ENCODE results near the gene PABPC1L.
"Not testable (repeated sequence)": the region's sequence is repeated elsewhere in the genome, so short reads cannot be mapped to it uniquely, and the experiment has no call there.

PABPC1L gene

DNA sequence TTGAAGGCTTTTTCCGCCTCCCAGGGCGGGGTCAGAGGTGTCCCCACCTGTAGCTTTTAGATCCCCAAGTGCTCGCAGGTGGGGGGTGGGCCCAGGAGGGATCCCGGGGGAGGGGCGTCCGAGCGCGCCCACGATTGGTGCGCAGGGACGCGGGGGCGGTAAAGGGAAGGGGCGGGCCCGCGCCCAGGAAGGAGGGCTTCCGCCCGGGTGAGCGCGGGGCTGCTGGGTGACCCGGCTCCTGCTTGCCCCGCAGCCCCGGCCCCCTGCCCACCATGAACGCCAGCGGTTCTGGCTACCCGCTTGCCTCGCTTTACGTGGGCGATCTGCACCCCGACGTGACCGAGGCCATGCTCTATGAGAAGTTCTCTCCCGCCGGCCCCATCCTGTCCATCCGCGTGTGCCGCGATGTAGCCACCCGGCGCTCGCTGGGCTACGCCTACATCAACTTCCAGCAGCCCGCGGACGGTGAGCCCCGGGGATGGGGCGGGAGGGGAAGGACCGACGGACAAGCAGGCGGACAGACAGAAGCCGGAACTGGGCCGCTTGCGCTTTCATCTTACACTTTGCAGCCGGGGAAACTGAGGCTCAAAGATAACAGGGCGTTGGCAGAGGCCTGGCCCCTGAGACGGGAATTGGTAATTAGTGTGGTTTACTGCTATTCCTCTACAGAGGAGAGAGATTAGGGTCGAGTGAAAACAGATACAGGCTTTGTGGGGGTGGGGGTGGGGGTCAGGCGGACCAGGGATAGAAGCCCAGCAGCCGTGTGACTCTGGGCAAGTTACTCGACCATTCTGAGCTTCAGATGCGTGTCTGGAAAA is at the start of gene PABPC1L:
TSS of gene PABPC1L (plus strand) at position 189 of the 818 bp plus-strand sequence. CDS start at position 273, 84 bp downstream.
- no peak within 1 kb of the TSS for H2AFZ ChIP-seq (ENCODE audit: low read depth, low read length)
- H3K27me3 ChIP-seq (ENCODE audit: insufficient read depth, low read length), result no peaks in the 10 kb centered on the region
- peaks cover 32% of the 10 kb centered on the region for H3K36me3 ChIP-seq (ENCODE audit: insufficient read depth, low read length)
- peak within 1 kb of the TSS; percentile 39 for H3K4me3 ChIP-seq (ENCODE audit: low read length)
- H3K9me3 ChIP-seq (ENCODE audit: low read length), result no peaks in the 10 kb centered on the region
- H3K4me1 ChIP-seq (ENCODE audit: insufficient read depth, low read length), result no peaks in the 10 kb centered on the region

DNA sequence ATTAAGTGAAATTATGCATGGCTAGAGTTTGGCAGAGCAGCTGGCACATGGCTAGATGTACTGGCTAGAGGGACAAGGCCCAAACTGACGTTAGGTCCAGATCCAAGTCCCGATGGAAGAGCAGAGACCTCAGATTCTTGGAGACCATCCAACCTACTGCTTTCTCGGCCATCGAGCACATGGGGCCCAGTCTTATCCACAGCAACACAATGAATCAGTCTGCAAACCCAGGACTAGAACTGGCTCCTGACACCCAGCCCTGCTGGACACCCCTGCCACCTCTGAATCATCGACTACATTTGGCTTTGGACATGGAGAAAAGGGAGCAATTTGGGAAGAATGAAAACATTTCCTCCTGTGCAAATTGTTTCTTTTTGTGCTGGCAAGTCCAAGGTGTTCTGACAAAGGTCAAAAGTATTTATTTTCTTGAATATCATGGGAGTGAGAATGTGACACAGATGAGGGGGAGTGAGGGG is 48.3 kb upstream of the PABPC1L start:
- H3K36me3 ChIP-seq (ENCODE audit: insufficient read depth, low read length), result no peaks in the 10 kb centered on the region
- H3K4me1 ChIP-seq (ENCODE audit: insufficient read depth, low read length), result peaks cover 11% of the 10 kb centered on the region

DNA sequence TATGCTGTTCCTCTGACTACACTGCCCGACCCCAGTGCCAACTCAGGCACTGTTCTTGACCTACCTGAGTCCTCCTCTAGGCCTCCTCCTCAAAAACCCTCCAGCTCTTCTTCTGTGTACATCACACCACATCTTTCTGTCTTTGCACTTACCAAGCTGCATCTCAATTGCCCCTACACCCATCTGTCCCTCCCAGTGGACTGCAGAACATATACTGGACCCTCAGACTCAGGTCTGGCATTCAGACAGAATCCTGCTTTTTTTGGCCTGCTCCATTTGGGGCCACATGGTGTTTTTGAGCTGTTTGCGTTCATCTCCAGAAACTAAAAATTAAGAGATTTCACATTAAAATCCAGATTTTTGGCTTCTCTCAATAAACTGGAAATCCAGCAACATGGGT is 47.6 kb upstream of the PABPC1L start:
- Histone ChIP-seq H3K4me1 (ENCODE audit: insufficient read depth, low read length) (peaks cover 10% of the 10 kb centered on the region), H2AFZ (ENCODE audit: low read depth, low read length) (no peak overlapping the region), H3K4me3 (ENCODE audit: low read length) (no peak overlapping the region), H3K27me3 (ENCODE audit: insufficient read depth, low read length) (no peaks in the 10 kb centered on the region), H3K9me3 (ENCODE audit: low read length) (no peaks in the 10 kb centered on the region), H3K36me3 (ENCODE audit: insufficient read depth, low read length) (no peaks in the 10 kb centered on the region)

More for the DNA sequence above, 48.3 kb upstream of the PABPC1L start:
- Histone ChIP-seq H2AFZ (ENCODE audit: low read depth, low read length) (no peak overlapping the region), H3K4me3 (ENCODE audit: low read length) (no peak overlapping the region), H3K27me3 (ENCODE audit: insufficient read depth, low read length) (no peaks in the 10 kb centered on the region), H3K9me3 (ENCODE audit: low read length) (no peaks in the 10 kb centered on the region)

DNA sequence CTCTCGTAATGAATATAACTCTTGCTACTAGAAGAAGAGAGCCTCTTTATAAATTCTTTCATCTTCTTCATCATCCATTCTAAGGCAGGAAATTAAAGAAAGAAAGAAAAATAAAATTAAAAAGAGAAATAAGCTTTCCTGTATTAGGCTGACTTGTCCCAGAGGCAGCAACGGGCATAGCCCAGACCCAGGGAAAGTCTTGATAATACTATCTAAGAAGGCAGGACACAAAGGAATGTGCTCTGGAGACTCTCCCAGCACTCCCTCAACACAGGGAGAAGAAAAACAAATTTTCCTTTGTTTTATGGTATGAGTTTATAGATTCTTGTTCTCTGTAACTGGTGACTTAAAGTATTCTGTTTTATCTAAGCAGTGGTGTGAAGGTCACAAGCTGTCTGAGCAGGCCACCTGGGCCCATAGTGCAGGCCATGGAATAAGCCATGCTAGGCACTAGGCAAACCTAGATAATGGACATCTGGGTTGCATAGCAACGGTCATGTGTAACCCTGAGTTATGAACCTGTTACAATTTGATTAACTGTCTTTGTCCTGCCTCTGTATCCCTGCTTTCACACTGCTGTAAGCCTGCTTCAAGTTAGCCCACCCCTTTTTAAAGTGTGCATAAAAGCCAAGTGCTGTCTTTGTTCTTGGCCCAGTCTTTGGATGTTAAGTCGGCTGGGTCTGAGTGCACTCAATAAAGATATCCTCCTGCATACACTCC is 46.3 kb upstream of the PABPC1L start:
- H3K4me3 ChIP-seq (ENCODE audit: low read length); H3K27me3 ChIP-seq (ENCODE audit: insufficient read depth, low read length); H3K9me3 ChIP-seq (ENCODE audit: low read length); H3K36me3 ChIP-seq (ENCODE audit: insufficient read depth, low read length); H2AFZ ChIP-seq (ENCODE audit: low read depth, low read length): not testable (repeated sequence)
- peaks cover 10% of the 10 kb centered on the region for H3K4me1 ChIP-seq (ENCODE audit: insufficient read depth, low read length)

DNA sequence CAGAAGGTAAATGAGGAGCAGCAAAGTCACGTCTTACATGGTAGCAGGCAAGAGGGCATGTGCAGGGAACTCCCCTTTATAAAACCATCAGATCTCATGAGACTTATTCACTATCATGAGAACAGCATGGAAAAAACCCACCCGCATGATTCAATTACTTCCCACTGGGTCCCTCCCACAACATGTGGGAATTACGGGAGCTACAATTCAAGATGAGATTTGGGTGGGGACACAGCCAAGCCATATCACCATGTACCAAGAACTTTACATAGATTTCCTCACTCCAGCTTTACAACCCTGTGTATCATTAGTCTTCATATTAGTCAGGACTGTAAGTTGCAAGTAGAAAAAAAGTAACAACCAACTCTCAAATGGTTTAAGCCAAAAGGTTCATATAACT is 45.4 kb upstream of the PABPC1L start:
- not testable (repeated sequence) for H3K36me3 ChIP-seq (ENCODE audit: insufficient read depth, low read length); H2AFZ ChIP-seq (ENCODE audit: low read depth, low read length); H3K27me3 ChIP-seq (ENCODE audit: insufficient read depth, low read length); H3K9me3 ChIP-seq (ENCODE audit: low read length); H3K4me3 ChIP-seq (ENCODE audit: low read length)
- peaks cover 10% of the 10 kb centered on the region for H3K4me1 ChIP-seq (ENCODE audit: insufficient read depth, low read length)

DNA sequence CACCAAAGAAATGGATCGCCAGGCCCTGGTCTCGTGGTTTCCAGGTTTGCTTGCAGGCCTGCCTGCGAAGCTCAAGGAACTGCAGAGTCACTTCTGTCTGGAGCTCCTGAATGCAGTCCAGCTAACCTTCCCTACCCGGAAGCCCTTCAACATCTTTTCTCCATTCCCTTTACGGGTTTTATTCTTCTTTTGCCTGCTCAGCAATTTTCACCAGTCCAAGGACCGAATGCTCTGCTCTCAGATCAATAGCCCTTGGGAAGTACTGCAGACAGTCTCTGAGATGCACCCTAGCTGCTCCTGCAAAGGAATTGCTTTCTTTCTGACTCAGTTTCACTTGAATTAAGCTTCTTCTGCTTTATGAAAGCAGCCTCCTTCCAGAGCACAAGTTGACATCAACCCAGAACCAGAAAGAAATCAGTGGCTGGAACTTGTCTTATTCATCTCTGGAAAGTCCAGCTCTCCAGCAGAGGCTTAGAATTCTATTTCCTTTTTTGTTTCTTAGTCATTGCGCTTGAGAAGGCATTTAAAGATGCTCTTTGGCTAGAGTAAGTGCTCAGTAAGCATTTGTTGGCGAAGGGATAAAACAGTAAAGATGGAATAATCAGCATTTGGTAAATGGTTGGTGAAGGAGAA is 43.0 kb upstream of the PABPC1L start:
- Histone ChIP-seq H2AFZ (ENCODE audit: low read depth, low read length) (no peak overlapping the region), H3K36me3 (ENCODE audit: insufficient read depth, low read length) (no peaks in the 10 kb centered on the region), H3K9me3 (ENCODE audit: low read length) (no peaks in the 10 kb centered on the region), H3K27me3 (ENCODE audit: insufficient read depth, low read length) (peaks cover 4% of the 10 kb centered on the region), H3K4me3 (ENCODE audit: low read length) (no peak overlapping the region), H3K4me1 (ENCODE audit: insufficient read depth, low read length) (peaks cover 10% of the 10 kb centered on the region)

DNA sequence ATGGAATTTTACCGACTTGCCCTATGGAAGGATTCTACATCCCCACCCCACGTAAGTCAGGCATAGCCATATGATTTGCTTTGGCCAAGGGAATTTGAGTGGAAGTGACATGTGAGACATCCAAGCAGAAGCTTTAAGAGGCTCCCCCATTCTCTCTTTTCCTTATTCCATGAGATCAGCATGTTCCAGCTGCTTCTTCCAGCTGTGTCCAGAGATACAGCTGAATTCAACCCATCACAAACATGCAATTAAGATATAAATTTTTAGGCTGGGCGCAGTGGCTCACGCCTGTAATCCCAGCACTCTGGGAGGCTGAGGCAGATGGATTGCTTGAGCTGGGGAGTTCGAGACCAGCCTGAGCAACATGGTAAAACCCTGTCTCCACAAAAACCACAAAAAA is 40.4 kb upstream of the PABPC1L start:
- H3K4me3 ChIP-seq (ENCODE audit: low read length), result no peak overlapping the region
- H3K36me3 ChIP-seq (ENCODE audit: insufficient read depth, low read length), result no peaks in the 10 kb centered on the region
- H3K4me1 ChIP-seq (ENCODE audit: insufficient read depth, low read length), result no peaks in the 10 kb centered on the region
- H3K27me3 ChIP-seq (ENCODE audit: insufficient read depth, low read length), result peaks cover 4% of the 10 kb centered on the region
- H3K9me3 ChIP-seq (ENCODE audit: low read length), result no peaks in the 10 kb centered on the region
- no peak overlapping the region for H2AFZ ChIP-seq (ENCODE audit: low read depth, low read length)

DNA sequence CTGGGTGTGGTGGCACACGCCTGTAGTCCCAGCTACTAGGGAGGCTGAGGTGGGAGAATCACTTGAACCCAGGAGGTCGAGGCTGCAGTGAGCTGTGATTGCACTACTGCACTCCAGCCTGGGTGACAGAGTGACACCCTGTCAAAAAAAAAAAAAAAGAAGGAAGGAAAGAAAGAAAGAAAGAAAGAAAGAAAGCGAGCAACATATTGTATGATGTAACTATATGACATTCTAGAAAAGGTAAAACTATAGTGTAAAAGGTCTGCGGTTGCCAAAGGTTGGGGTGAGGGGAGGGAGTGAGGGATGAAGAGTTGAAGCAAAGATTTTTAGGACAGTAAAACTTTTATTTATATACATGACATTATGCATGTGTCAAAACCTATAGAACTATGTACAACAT is 27.5 kb upstream of the PABPC1L start:
- not testable (repeated sequence) for H2AFZ ChIP-seq (ENCODE audit: low read depth, low read length); H3K36me3 ChIP-seq (ENCODE audit: insufficient read depth, low read length); H3K4me3 ChIP-seq (ENCODE audit: low read length); H3K9me3 ChIP-seq (ENCODE audit: low read length); H3K27me3 ChIP-seq (ENCODE audit: insufficient read depth, low read length)
- peaks cover 12% of the 10 kb centered on the region for H3K4me1 ChIP-seq (ENCODE audit: insufficient read depth, low read length)

DNA sequence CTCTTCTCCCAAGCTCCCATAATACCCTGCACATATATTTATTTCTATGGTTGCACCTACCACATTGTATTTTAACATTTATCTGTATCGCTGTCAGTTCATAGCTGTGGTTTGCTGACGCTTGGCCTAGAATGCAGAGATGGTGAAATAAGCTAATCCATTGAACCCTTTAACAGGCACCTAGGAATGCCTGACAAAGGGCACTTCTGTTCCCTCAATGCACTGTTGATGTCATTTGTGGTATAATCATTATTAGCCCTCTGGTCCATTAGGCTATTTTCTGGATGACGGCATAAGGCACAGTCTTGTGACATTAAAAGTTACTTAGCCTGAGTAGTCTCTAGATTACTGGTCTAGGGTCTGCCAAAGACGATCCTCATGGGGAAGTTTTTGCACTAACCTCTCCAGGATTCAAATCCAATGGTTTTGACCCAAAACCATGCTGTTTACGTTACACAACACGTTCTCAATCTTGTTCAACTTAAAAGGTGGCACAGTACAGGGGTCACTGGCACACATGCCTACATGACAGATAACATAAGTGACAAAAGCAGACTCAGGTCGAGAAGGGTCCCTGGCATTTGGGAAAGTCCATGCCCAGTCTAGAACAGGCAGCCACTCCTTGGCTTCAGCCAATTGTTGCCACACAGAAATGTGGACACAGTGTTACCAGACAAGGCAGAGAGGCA is 26.5 kb upstream of the PABPC1L start:
- Histone ChIP-seq H3K4me3 (ENCODE audit: low read length) (no peak overlapping the region), H2AFZ (ENCODE audit: low read depth, low read length) (no peak overlapping the region), H3K9me3 (ENCODE audit: low read length) (no peaks in the 10 kb centered on the region), H3K27me3 (ENCODE audit: insufficient read depth, low read length) (peaks cover 5% of the 10 kb centered on the region), H3K36me3 (ENCODE audit: insufficient read depth, low read length) (peaks cover 4% of the 10 kb centered on the region), H3K4me1 (ENCODE audit: insufficient read depth, low read length) (peaks cover 14% of the 10 kb centered on the region)

DNA sequence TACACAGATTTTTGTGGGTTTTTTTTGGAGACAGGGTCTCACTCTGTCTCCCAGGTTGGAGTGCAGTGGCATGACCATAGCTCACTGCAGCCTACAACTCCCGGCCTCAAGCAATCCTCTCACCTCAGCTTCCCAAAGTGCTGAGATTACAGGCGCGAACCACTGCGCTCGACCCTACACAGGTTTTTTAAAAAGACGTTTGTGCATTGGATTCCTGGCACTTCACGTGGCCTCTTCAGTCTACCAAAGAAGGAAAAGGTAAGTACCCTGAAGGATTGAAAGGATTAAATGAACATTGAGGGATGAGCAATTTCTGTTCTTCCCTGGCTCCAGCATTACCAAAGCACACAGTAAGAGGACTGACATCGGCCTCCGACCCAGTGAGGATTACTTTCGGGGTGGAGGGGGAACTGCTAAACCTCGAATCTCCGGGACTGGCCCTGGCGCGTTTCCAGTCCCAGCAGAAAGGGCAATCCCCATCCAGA is 24.9 kb upstream of the PABPC1L start:
- Histone ChIP-seq H3K4me1 (ENCODE audit: insufficient read depth, low read length) (peaks cover 14% of the 10 kb centered on the region), H2AFZ (ENCODE audit: low read depth, low read length) (peak overlapping the region; percentile 51), H3K36me3 (ENCODE audit: insufficient read depth, low read length) (peaks cover 6% of the 10 kb centered on the region), H3K4me3 (ENCODE audit: low read length) (peak overlapping the region; percentile 99), H3K9me3 (ENCODE audit: low read length) (no peaks in the 10 kb centered on the region), H3K27me3 (ENCODE audit: insufficient read depth, low read length) (no peaks in the 10 kb centered on the region)

DNA sequence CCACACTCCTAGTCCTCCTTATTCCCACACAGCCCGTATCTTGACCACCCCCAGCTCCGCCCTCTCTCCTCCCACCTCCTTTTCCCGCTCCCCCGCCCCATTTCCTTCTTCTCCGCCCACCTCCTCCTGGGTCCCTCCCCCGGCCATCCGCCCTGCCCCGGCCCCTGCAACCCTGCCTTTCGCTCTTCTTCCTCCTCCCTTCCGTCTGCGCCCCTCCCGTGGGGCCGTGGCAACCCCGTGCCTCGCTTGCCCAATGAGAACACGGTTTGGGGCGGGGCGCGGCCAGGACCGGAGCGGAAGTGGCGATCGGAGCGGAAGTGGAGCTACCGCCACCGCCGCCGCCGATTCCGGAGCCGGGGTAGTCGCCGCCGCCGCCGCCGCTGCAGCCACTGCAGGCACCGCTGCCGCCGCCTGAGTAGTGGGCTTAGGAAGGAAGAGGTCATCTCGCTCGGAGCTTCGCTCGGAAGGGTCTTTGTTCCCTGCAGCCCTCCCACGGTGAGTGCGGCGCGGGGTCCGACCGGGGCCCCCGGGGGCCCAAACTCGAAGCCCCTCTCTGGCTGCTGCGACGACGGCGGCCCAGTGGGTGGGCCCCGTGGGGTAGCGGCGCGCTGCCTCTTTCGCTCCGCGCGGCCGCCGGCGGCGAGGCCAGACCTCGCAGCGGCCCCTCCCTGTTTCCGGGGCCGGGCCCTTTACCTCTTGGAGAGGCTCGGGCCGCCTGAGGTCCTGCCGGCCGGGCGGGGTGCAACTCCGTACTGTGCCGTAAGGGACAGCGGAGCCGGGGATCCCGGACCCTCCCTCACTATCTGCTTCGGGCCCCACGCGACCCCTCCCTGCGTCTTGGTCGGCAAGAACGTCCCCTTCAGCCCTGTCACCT is 24.2 kb upstream of the PABPC1L start, which contains the start of gene YWHAB:
TSS of gene YWHAB (plus strand) at position 314 of the 874 bp plus-strand sequence. CDS start 15,829 bp downstream, outside the sequence.
- peaks cover 6% of the 10 kb centered on the region for H3K36me3 ChIP-seq (ENCODE audit: insufficient read depth, low read length)
- H3K4me3 ChIP-seq (ENCODE audit: low read length), result peak within 1 kb of the TSS; percentile 99
- no peaks in the 10 kb centered on the region for H3K9me3 ChIP-seq (ENCODE audit: low read length)
- H3K27me3 ChIP-seq (ENCODE audit: insufficient read depth, low read length), result no peaks in the 10 kb centered on the region
- peaks cover 14% of the 10 kb centered on the region for H3K4me1 ChIP-seq (ENCODE audit: insufficient read depth, low read length)
- peak within 1 kb of the TSS; percentile 51 for H2AFZ ChIP-seq (ENCODE audit: low read depth, low read length)

DNA sequence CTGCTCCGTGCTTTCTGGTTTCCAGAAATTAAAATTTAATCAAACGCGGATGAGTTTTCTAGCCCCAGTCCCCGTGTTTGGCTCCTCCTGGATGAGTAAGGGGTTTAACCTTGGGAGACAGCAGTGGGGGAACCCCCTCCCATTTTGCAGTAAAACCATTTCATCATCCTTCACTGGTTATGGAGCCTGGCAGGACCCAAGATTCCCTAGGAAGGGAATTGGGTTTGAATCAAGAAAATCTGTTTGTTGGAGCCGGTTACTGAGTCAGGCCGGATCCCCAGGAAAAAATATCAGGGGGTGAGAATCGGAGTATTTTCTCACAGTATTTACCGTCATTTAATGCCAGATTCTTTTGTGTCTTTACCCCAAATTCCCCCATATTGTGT is 23.6 kb upstream of the PABPC1L start:
- Histone ChIP-seq H3K9me3 (ENCODE audit: low read length) (no peaks in the 10 kb centered on the region), H3K36me3 (ENCODE audit: insufficient read depth, low read length) (peaks cover 7% of the 10 kb centered on the region), H3K4me3 (ENCODE audit: low read length) (peak overlapping the region; percentile 99), H3K4me1 (ENCODE audit: insufficient read depth, low read length) (peaks cover 14% of the 10 kb centered on the region), H2AFZ (ENCODE audit: low read depth, low read length) (no peak overlapping the region), H3K27me3 (ENCODE audit: insufficient read depth, low read length) (no peaks in the 10 kb centered on the region)
